GM18867 (cell line): Measurements from ENCODE around the gene ULK4.
"Not testable (repeated sequence)": the region's sequence is repeated elsewhere in the genome, so short reads cannot be mapped to it uniquely, and the experiment has no call there.

Experiments
- ATAC-seq: cut with Tn5 transposase; IDR thresholded peaks from one replicate; pipeline ENCODE4 v1.9.1; 2021; ENCODE audit warnings: mild to moderate bottlenecking, moderate library complexity; ENCODE audit not compliant: unreplicated experiment

ULK4 gene

GRCh38 chr3:41695806-41696205, 266.1 kb downstream of the ULK4 start:
- ATAC-seq, result not testable (repeated sequence)

GRCh38 chr3:41693799-41694198, 268.1 kb downstream of the ULK4 start:
- no peak for ATAC-seq

- no peak for ATAC-seq
These were observed 270.9 kb downstream of the ULK4 start for GRCh38 chr3:41690766-41691563.

GRCh38 chr3:41688595-41689380, 273.1 kb downstream of the ULK4 start:
- no peak for ATAC-seq

- ATAC-seq, result no peak
These were observed 276.8 kb downstream of the ULK4 start for GRCh38 chr3:41684797-41685735.

GRCh38 chr3:41683666-41684350, 278.1 kb downstream of the ULK4 start:
- ATAC-seq, result no peak

GRCh38 chr3:41682996-41683395, 278.9 kb downstream of the ULK4 start:
- ATAC-seq, result no peak

GRCh38 chr3:41682382-41682781, 279.5 kb downstream of the ULK4 start:
- ATAC-seq, result no peak

- ATAC-seq, result no peak
These were observed 280.4 kb downstream of the ULK4 start for GRCh38 chr3:41681479-41681878.

- ATAC-seq, result no peak
These were observed 282.5 kb downstream of the ULK4 start for GRCh38 chr3:41679374-41679773.

GRCh38 chr3:41675102-41675501, 286.8 kb downstream of the ULK4 start:
- not testable (repeated sequence) for ATAC-seq

- ATAC-seq, result no peak
These were observed 287.5 kb downstream of the ULK4 start for GRCh38 chr3:41674449-41674848.

GRCh38 chr3:41673650-41674049, 288.3 kb downstream of the ULK4 start:
- ATAC-seq, result no peak

- ATAC-seq, result no peak
These were observed 293.5 kb downstream of the ULK4 start for GRCh38 chr3:41668379-41668778.

- ATAC-seq, result no peak
These were observed 299.6 kb downstream of the ULK4 start for GRCh38 chr3:41662288-41662687.

GRCh38 chr3:41661796-41662195, 300.1 kb downstream of the ULK4 start:
- no peak for ATAC-seq

- ATAC-seq, result no peak
These were observed 301.4 kb downstream of the ULK4 start for GRCh38 chr3:41660510-41660909.

- ATAC-seq, result no peak
These were observed 308.2 kb downstream of the ULK4 start for GRCh38 chr3:41653571-41654239.

GRCh38 chr3:41652931-41653330, 309.0 kb downstream of the ULK4 start:
- no peak for ATAC-seq

GRCh38 chr3:41652506-41652905, 309.4 kb downstream of the ULK4 start:
- no peak for ATAC-seq
